ENCODE measurements around the gene ABCC5. TPM values are rescaled to one million over a fixed set of nuclear protein-coding genes. Genes with fewer than 3 reads are reported as not detected.

Gene ABCC5
- total and polyA plus RNA-seq, 8 donors, result 2.8 to 25.9 (median 8.4) TPM

DNA sequence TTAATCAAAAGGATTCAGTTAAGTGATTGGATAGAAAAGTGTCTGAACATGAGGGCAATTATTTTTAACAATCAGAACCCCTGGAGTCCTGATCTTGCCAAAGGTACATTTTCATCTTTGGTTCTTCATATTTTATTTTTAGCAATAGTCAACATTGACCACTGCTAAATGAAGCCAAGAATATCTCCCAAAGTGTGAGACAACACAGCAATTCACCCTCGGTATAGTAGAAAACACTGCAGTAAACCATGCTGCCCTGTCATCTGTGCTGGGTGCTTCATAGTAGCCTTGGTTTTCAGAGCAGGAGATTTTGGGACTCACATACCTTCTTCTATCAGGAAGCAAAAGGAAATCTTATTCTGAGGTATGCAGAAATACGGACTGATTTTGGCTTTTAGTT lies 85.8 kb downstream of the ABCC5 start:
- FAIRE-seq (no peak), ATAC-seq (no peak), DNase-seq (no peak)
- H3K4me1 ChIP-seq, result no peaks in the 10 kb centered on the region
- no peak overlapping the region for H3K4me3 ChIP-seq
- TF ChIP-seq, protein P1, sequence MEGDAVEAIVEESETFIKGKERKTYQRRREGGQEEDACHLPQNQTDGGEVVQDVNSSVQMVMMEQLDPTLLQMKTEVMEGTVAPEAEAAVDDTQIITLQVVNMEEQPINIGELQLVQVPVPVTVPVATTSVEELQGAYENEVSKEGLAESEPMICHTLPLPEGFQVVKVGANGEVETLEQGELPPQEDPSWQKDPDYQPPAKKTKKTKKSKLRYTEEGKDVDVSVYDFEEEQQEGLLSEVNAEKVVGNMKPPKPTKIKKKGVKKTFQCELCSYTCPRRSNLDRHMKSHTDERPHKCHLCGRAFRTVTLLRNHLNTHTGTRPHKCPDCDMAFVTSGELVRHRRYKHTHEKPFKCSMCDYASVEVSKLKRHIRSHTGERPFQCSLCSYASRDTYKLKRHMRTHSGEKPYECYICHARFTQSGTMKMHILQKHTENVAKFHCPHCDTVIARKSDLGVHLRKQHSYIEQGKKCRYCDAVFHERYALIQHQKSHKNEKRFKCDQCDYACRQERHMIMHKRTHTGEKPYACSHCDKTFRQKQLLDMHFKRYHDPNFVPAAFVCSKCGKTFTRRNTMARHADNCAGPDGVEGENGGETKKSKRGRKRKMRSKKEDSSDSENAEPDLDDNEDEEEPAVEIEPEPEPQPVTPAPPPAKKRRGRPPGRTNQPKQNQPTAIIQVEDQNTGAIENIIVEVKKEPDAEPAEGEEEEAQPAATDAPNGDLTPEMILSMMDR (IDR thresholded peaks at IDR 0.05), result no peak
- intact Hi-C loops (cut with DNase I), result no loop called here
- no peaks in the 10 kb centered on the region for H3K36me3 ChIP-seq
- H3K9me3 ChIP-seq, result no peaks in the 10 kb centered on the region
- WGBS, 2 donors, result 66 to 89% methylated on average over 2 of the region's 2 CpGs
- no peak overlapping the region for H3K27ac ChIP-seq
- no peaks in the 10 kb centered on the region for H3K27me3 ChIP-seq

DNA sequence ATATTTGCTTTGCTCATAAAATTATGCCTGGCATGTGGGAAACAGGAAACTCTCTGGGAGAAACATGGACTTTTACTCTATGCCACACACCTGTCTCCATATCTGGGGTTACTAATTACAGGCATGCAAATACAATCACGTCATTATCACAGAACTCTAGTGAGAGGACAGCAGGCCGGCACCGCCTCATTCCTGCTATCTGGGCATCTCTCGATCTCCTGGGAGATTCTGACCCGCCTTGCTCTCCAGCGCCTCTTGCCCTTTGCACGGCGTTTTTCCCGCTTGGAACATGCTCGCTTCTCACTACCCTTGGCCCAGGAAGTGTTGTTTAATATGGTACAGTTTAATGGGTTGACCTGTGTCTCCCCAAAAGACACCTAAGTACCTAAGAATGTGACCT lies 87.6 kb downstream of the ABCC5 start:
- intact Hi-C loops (cut with DNase I), result no loop called here
- H3K9me3 ChIP-seq, result no peaks in the 10 kb centered on the region
- H3K4me3 ChIP-seq, result no peak overlapping the region
- DNase-seq, result no peak
- H3K36me3 ChIP-seq, result peaks cover 0 to 3% (median 0%) of the 10 kb centered on the region in 3 donors
- no peak for FAIRE-seq
- H3K4me1 ChIP-seq, result no peaks in the 10 kb centered on the region
- no peaks in the 10 kb centered on the region for H3K27me3 ChIP-seq
- ATAC-seq, result peak in 1 of 4 donors; percentile 55
- H3K27ac ChIP-seq, result no peak overlapping the region
- WGBS, 2 donors, result 81 to 82% methylated on average over 10 of the region's 10 CpGs
- TF ChIP-seq, protein P1 (IDR thresholded peaks at IDR 0.05), result no peak

DNA sequence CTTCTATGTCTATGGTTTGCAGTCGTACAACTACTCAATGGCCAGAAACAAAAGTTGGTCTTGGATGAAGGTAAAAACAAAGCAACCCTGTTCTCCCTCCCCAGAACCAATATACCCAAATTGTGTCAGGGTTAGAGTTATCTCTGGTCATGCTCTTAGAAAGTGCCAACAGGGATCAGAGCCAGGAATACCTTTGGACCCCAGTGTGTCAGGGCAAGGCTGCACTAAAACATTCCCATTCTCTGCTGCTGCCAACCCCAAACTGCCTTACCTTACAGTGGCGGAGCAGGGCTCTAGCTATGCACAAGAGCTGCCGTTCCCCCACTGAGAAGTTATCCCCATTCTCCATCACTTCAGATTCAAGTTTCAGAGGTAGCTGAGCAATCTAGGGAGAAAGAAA lies 90.6 kb downstream of the ABCC5 start:
- Histone ChIP-seq H3K27ac (no peak overlapping the region), H3K27me3 (no peaks in the 10 kb centered on the region), H3K36me3 (peaks cover 0 to 12% (median 0%) of the 10 kb centered on the region in 3 donors), H3K9me3 (no peaks in the 10 kb centered on the region), H3K4me1 (no peaks in the 10 kb centered on the region), H3K4me3 (no peak overlapping the region)
- DNase-seq (no peak), ATAC-seq (no peak), FAIRE-seq (no peak)
- 95 to 96% methylated on average over 3 of the region's 3 CpGs for WGBS, 2 donors
- TF ChIP-seq, protein P1 (IDR thresholded peaks at IDR 0.05), result no peak
- intact Hi-C loops (cut with DNase I), result no loop called here

DNA sequence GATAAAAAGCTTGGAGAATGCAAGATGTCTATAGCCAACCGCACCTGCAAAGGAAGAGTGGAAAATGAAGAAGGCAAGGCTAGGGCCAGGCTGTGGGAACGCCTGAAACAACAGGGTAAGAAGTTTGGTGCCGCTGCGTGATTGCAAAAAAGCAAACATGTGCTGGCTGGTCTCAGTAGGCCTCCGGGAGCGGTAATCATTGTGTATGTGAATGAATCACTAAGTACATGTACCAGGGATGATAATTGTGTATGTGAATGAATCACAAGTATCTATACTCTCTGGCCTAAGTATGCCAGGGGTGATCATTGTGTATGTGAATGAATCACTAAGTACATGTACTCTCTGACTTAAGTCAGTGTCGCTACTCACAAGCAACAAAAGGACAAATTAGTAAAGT lies 92.7 kb downstream of the ABCC5 start:
- Histone ChIP-seq H3K4me3 (no peak overlapping the region), H3K27ac (no peak overlapping the region), H3K4me1 (no peaks in the 10 kb centered on the region), H3K27me3 (no peaks in the 10 kb centered on the region), H3K9me3 (no peaks in the 10 kb centered on the region), H3K36me3 (peaks cover 0 to 12% (median 0%) of the 10 kb centered on the region in 3 donors)
- peak in 1 of 4 donors; percentile 35 for ATAC-seq
- TF ChIP-seq, protein P1 (IDR thresholded peaks at IDR 0.05), result no peak
- WGBS, 2 donors, result 94 to 97% methylated on average over 7 of the region's 7 CpGs
- FAIRE-seq, result no peak
- DNase-seq, result no peak
- intact Hi-C loops (cut with DNase I), result no loop called here

DNA sequence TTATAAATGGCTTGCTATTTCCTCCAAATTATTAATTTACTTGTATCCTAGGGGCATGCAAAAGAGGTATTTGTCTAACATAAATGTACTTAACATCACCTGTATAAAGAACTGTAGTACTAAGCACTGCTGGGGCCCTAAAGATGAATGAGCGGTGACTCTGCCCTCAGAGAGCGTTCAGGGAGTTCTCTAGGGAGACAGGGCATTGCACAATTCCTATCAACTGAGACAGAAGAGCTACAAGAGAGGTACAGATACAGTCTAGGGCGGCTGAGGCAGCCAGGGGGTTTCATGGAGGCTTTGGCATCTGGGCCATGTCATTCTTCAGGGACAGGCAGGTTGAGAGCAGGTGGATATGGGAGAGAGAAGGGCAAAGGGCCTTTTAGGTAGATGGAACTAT lies 93.1 kb downstream of the ABCC5 start:
- Histone ChIP-seq H3K4me3 (no peak overlapping the region), H3K9me3 (no peaks in the 10 kb centered on the region), H3K4me1 (no peaks in the 10 kb centered on the region), H3K36me3 (peaks cover 0 to 12% (median 0%) of the 10 kb centered on the region in 3 donors), H3K27me3 (no peaks in the 10 kb centered on the region), H3K27ac (no peak overlapping the region)
- ATAC-seq (no peak), DNase-seq (no peak), FAIRE-seq (no peak)
- TF ChIP-seq, protein P1 (IDR thresholded peaks at IDR 0.05), result no peak
- intact Hi-C loops (cut with DNase I), result no loop called here
- 92 to 93% methylated on average over 3 of the region's 3 CpGs for WGBS, 2 donors
